Activated CD8-positive, alpha-beta T cell treated with anti-CD3 and anti-CD28 coated beads, Interleukin-2, amount 10 ng/mL, durations not matched to agents 7 days and 5 days (primary cell): Measurements from ENCODE around the gene TMEM164. TPM values are rescaled to one million over a fixed set of nuclear protein-coding genes. Genes with fewer than 3 reads are reported as not detected.

Experiments
- ATAC-seq: fragments of 150-1000 bp; cut with Tn5 transposase; one replicate; pipeline ENCODE4 v1.10.0; 2021; ENCODE audit warnings: moderate library complexity
- CTCF ChIA-PET: fragments of 350-600 bp; sonication (Branson Sonifier 250); formaldehyde crosslinking; loops from one replicate; lab custom pipeline; 2021; ENCODE audit warnings: antibody characterized with exemption; lab: Charles Lee
- POLR2A ChIA-PET: fragments of 350-600 bp; sonication (Branson Sonifier 250); formaldehyde crosslinking; loops from one replicate; lab custom pipeline; 2021; ENCODE audit warnings: antibody characterized with exemption; lab: Charles Lee
- DNase-seq: peaks from one replicate; pipeline ENCODE4 v3.0.0-alpha.2; 2020
- H3K27ac Mint-ChIP-seq: one replicate; pipeline ENCODE4 v1.8.0; 2021; ENCODE audit warnings: mild to moderate bottlenecking, mixed read lengths
- H3K27me3 Mint-ChIP-seq: one replicate; pipeline ENCODE4 v1.8.0; 2021; ENCODE audit warnings: low read depth, mixed read lengths
- H3K36me3 Mint-ChIP-seq: one replicate; pipeline ENCODE4 v1.8.0; 2021; ENCODE audit warnings: low read depth, mixed read lengths
- H3K4me1 Mint-ChIP-seq: one replicate; pipeline ENCODE4 v1.8.0; 2021; ENCODE audit warnings: low read depth, mixed read lengths
- H3K4me3 Mint-ChIP-seq: one replicate; pipeline ENCODE4 v1.8.0; 2021; ENCODE audit warnings: mild to moderate bottlenecking, mixed read lengths
- H3K9me3 Mint-ChIP-seq: one replicate; pipeline ENCODE4 v1.8.0; 2022; ENCODE audit warnings: mixed read lengths; ENCODE audit not compliant: insufficient read depth
- total RNA-seq, 2 experiments: library from RNA; stranded (reverse); gene quantifications; one replicate each; pipeline ENCODE4 v1.2.3, GENCODE V29; 2021

The TMEM164 gene
- total RNA-seq, 2 experiments from 2014 or later, result 17.5 to 24.1 TPM

- no peak overlapping the region for H3K4me3 Mint-ChIP-seq
- DNase-seq (no peak), ATAC-seq (no peak)
- CTCF ChIA-PET, result interaction anchor here (0.7 kb wide), 1 partner anchor 27 kb away, joined by 3 read pairs; no protein-coding TSS in a partner anchor
- no peaks in the 10 kb centered on the region for H3K36me3 Mint-ChIP-seq
- no peak overlapping the region for H3K27ac Mint-ChIP-seq
- POLR2A ChIA-PET, result no interaction called here
- H3K4me1 Mint-ChIP-seq, result peaks cover 38% of the 10 kb centered on the region
- H3K9me3 Mint-ChIP-seq, result no peaks in the 10 kb centered on the region
- no peaks in the 10 kb centered on the region for H3K27me3 Mint-ChIP-seq
These were observed 15.0 kb upstream of the TMEM164 start for GRCh38 chrX:109987884-109988283.

DNA sequence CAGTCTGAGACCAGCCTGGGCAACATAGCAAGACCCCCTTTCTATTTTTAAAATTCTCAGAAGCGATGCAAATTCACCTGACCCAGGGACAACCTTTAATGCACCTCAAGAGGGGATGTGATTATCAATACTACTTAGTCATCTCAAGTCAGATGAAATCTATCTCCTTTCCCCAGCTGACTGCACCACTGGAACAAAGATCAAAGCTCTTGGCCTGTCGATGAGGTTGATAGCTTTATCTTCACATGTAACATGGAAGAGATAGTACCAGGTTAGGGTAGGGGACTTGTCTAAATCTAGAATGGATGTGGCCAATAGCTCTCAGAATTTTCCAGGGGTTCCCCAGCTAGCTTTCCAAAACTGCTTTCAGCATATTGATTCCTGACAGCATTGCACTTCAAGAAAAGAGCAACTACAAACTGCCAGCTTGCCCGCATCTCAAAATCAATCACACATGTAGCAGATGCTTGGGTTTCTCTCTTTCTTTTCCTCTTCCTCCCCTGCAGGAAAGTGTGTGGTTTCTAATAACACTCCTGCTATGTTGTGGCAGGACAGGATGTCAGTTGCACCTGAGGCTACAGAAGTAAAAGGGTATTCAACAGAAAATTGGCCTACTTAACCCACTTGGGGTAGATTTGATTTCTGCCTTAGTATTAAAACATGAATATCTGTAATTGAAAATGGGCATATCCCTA is 12.2 kb upstream of the TMEM164 start:
- peak overlapping the region; percentile 65 for H3K27ac Mint-ChIP-seq
- no peaks in the 10 kb centered on the region for H3K36me3 Mint-ChIP-seq
- no peak for DNase-seq
- POLR2A ChIA-PET, result interaction anchor here (2.6 kb wide), 1 partner anchor 12 kb away, joined by 14 read pairs; the partner anchor contains the start of gene TMEM164
- ATAC-seq, result no peak
- CTCF ChIA-PET, result interaction anchor here (1.0 to 1.2 kb wide), 4 partner anchors 12 to 156 kb away, joined by 3 read pairs; partner anchors contain the start of gene TMEM164
- no peaks in the 10 kb centered on the region for H3K27me3 Mint-ChIP-seq
- H3K4me3 Mint-ChIP-seq, result peak overlapping the region; percentile 23
- H3K9me3 Mint-ChIP-seq, result no peaks in the 10 kb centered on the region
- H3K4me1 Mint-ChIP-seq, result peaks cover 43% of the 10 kb centered on the region

DNA sequence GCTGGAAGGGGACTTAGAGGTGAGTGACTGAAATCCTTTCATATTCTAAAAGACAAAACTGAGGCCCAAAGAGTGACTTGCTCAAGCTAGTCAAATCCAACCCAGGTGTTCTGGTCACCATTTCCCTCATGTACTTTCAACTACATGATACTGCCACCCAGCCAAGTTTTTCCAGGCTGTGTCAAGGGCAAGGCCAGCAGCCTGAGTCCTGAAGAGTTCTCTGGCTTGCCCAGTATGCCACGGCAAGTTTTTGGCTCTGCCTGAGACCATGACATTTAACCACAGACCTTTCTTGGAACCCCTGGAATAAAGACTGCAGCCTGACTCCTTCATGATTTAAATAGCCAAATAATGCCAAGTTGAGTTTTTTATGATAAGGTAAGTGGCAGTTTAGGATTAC is 10.7 kb upstream of the TMEM164 start:
- DNase-seq (no peak), ATAC-seq (no peak)
- Mint-ChIP-seq H3K4me1 (peaks cover 43% of the 10 kb centered on the region), H3K36me3 (no peaks in the 10 kb centered on the region), H3K9me3 (no peaks in the 10 kb centered on the region), H3K4me3 (no peak overlapping the region), H3K27ac (no peak overlapping the region), H3K27me3 (no peaks in the 10 kb centered on the region)
- ChIA-PET POLR2A (no interaction called here), CTCF (no interaction called here)

DNA sequence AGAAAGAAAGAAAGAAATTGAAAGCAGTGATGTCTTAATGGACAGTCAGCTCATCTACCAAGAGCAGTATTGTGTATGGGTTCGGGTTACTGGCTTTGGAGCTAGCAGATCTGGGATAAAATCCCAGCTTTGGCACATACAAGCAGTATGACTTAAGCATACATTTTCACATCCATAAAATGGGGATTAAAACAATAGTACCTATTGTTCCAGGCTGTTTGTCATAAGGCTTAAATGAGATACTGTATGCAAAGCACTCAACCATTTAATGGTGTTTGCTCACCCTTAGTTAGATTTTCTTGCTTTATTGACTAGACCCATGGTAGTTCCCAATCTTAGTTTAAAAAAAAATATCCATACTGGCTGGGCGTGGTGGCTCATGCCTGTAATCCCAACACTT is 7.8 kb upstream of the TMEM164 start:
- DNase-seq (no peak), ATAC-seq (no peak)
- no peak overlapping the region for H3K27ac Mint-ChIP-seq
- CTCF ChIA-PET, result no interaction called here
- no peaks in the 10 kb centered on the region for H3K9me3 Mint-ChIP-seq
- no peak overlapping the region for H3K4me3 Mint-ChIP-seq
- POLR2A ChIA-PET, result interaction anchor here (0.8 kb wide), 1 partner anchor 56 kb away, joined by 3 read pairs; no protein-coding TSS in a partner anchor
- H3K4me1 Mint-ChIP-seq, result peaks cover 28% of the 10 kb centered on the region
- no peaks in the 10 kb centered on the region for H3K27me3 Mint-ChIP-seq
- no peaks in the 10 kb centered on the region for H3K36me3 Mint-ChIP-seq

- no peak for ATAC-seq
- ChIA-PET POLR2A (no interaction called here), CTCF (interaction anchor here (1.5 kb wide), 1 partner anchor 148 kb away, joined by 4 read pairs; no protein-coding TSS in a partner anchor)
- Mint-ChIP-seq H3K36me3 (no peaks in the 10 kb centered on the region), H3K27me3 (no peaks in the 10 kb centered on the region), H3K4me3 (no peak overlapping the region), H3K4me1 (peaks cover 15% of the 10 kb centered on the region), H3K27ac (no peak overlapping the region), H3K9me3 (no peaks in the 10 kb centered on the region)
- no peak for DNase-seq
These were observed 5.0 kb upstream of the TMEM164 start for GRCh38 chrX:109997786-109998452.

- Mint-ChIP-seq H3K27me3 (no peaks in the 10 kb centered on the region), H3K36me3 (peaks cover 5% of the 10 kb centered on the region), H3K27ac (no peak overlapping the region), H3K4me1 (peaks cover 29% of the 10 kb centered on the region), H3K9me3 (no peaks in the 10 kb centered on the region), H3K4me3 (no peak overlapping the region)
- ATAC-seq (no peak), DNase-seq (no peak)
- POLR2A ChIA-PET, result no interaction called here
- CTCF ChIA-PET, result interaction anchor here (1.1 to 1.2 kb wide), 2 partner anchors 11 to 146 kb away, joined by 3 to 4 read pairs; no protein-coding TSS in a partner anchor
These were observed 2.9 kb upstream of the TMEM164 start for GRCh38 chrX:110000000-110000399.

GRCh38 chrX:110000847-110001713 is 1.8 kb upstream of the TMEM164 start:
- Mint-ChIP-seq H3K27ac (no peak overlapping the region), H3K4me1 (peaks cover 33% of the 10 kb centered on the region), H3K4me3 (peak overlapping the region; percentile 76), H3K27me3 (no peaks in the 10 kb centered on the region), H3K36me3 (peaks cover 11% of the 10 kb centered on the region), H3K9me3 (no peaks in the 10 kb centered on the region)
- CTCF ChIA-PET, result interaction anchor here (1.2 kb wide), 1 partner anchor 12 kb away, joined by 3 read pairs; no protein-coding TSS in a partner anchor
- POLR2A ChIA-PET, result interaction anchor here (2.1 kb wide), 1 partner anchor 11 kb away, joined by 14 read pairs; no protein-coding TSS in a partner anchor
- ATAC-seq, result no peak
- DNase-seq, result no peak

DNA sequence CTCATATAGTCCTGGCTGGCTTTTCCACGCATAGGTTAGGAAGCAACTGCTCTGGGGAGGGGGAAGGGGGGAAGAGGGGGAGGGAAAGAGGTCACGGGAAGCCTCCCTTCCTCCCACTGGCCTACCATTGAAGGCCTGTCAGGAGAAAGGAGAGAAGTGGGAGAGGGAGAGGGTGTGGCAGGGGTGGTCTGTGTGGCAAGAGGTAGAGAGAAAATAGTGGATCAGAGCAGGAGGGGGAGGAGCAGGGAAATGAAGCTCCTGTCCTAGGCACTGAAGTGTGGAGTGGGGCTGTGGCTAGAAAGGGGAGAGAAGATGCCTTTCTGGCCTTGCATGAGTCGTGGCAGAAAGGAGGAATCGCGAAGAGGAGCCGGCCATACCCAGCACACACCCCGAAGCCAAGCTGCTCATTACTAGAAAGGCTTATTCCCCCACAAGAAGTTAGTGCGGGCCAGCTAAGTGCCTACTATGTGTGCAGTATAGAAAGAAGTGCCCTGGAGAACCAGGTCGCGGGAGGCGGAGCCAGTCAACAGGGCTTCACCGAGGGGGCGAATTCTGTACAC is 1.1 kb upstream of the TMEM164 start:
- no peaks in the 10 kb centered on the region for H3K9me3 Mint-ChIP-seq
- peak overlapping the region; percentile 76 for H3K4me3 Mint-ChIP-seq
- peaks cover 39% of the 10 kb centered on the region for H3K4me1 Mint-ChIP-seq
- H3K36me3 Mint-ChIP-seq, result peaks cover 11% of the 10 kb centered on the region
- peak overlapping the region; percentile 91 for H3K27ac Mint-ChIP-seq
- ATAC-seq (no peak), DNase-seq (no peak)
- ChIA-PET POLR2A (interaction anchor here (2.1 kb wide), 1 partner anchor 11 kb away, joined by 14 read pairs; no protein-coding TSS in a partner anchor), CTCF (no interaction called here)
- no peaks in the 10 kb centered on the region for H3K27me3 Mint-ChIP-seq

- Mint-ChIP-seq H3K36me3 (peaks cover 12% of the 10 kb centered on the region), H3K4me1 (peaks cover 45% of the 10 kb centered on the region), H3K27me3 (no peaks in the 10 kb centered on the region), H3K4me3 (peak overlapping the region; percentile 81), H3K27ac (peak overlapping the region; percentile 85), H3K9me3 (no peaks in the 10 kb centered on the region)
- POLR2A ChIA-PET, result interaction anchor here (1.0 to 2.1 kb wide), 2 partner anchors 9 to 13 kb away, joined by 4 to 14 read pairs; no protein-coding TSS in a partner anchor
- CTCF ChIA-PET, result interaction anchor here (1.1 to 1.5 kb wide), 2 partner anchors 13 to 152 kb away, joined by 3 read pairs; no protein-coding TSS in a partner anchor
- DNase-seq (peak; percentile 23), ATAC-seq (no peak)
These were observed 548 bp downstream of the TMEM164 start for GRCh38 chrX:110003167-110004156.

DNA sequence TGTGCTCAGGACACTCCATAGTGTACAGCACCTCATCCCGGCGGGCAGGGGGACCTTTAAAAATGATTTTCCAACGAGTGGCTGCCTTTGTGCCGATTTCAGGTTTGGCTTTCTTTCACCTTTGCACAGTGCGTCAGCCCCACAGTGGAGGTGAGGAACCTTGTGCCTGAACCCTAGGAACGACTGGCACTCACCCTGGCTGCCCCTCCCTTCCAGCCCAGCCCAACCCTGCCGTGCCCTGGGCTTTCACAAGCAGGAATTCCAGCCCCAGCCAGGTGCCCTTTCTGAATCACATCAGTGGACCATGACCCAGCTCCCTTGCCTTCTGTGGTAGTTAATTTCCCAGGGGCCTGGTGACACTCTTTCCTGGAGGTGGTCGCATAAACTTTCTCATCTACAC is 1.3 kb downstream of the TMEM164 start:
- POLR2A ChIA-PET, result no interaction called here
- Mint-ChIP-seq H3K9me3 (no peaks in the 10 kb centered on the region), H3K27ac (no peak overlapping the region), H3K4me3 (peak overlapping the region; percentile 3), H3K36me3 (peaks cover 17% of the 10 kb centered on the region), H3K4me1 (peaks cover 45% of the 10 kb centered on the region), H3K27me3 (no peaks in the 10 kb centered on the region)
- DNase-seq (no peak), ATAC-seq (no peak)
- CTCF ChIA-PET, result interaction anchor here (1.5 kb wide), 1 partner anchor 151 kb away, joined by 3 read pairs; no protein-coding TSS in a partner anchor
